Activated CD8-positive, alpha-beta memory T cell treated with anti-CD3 and anti-CD28 coated beads for 24 hours (primary cell): ENCODE data around the gene IGSF21.
"Not testable (repeated sequence)": the region's sequence is repeated elsewhere in the genome, so short reads cannot be mapped to it uniquely, and the experiment has no call there.

ENCODE experiments used
- DNase-seq: peaks from one replicate; pipeline ENCODE4 v3.0.0-alpha.2; 2020

IGSF21 gene

DNA sequence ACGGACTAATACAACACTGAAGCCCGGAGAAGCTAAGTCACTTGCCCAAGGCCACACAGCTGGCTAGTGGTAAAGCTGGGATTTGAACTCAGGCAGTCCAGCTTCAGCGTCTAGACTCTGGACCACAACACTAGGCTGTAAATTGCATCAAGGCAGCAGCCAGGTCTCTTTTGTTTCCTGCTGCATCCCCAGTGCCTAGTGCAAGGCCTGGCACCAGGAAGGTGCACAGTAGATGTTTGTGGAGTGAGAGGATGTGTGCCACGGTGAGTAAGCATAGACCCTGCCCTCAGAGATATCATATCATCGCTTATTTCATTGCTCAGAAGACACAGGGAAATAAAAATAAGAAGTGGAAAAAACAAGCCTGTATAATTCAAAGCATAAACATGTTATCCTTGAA, 40.9 kb downstream of the IGSF21 start:
- no peak for DNase-seq

- no peak for DNase-seq
Observed at GRCh38 chr1:18149027-18149641, 41.5 kb downstream of the IGSF21 start.

GRCh38 chr1:18151436-18152122, 44.0 kb downstream of the IGSF21 start:
- DNase-seq = no peak

- no peak for DNase-seq
Observed at GRCh38 chr1:18154430-18155194, 47.0 kb downstream of the IGSF21 start.

DNA sequence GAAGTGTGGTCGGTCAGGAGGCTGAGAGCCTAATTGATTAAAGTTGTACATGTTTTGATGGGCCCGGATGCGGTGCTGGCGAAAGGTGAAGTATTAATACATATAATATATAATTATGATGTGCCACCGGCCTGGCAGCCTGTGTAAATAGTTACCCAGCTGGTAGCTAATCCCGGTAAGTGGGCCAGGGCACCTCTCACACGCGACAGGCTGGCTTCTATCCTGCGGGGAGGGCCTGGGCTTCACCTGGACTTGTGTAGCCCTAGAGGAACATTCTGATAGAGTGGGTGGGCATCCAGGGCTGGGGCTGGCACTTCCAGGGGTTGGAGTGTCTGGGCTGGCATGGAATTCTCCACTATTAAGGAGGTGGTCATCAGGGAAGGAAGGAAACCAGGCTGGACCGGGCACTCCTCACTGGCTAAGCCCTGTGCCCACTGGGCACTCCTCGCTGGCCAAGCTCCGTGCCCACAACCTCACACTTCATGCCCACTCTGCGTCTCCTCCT, 48.3 kb downstream of the IGSF21 start:
- no peak for DNase-seq

DNA sequence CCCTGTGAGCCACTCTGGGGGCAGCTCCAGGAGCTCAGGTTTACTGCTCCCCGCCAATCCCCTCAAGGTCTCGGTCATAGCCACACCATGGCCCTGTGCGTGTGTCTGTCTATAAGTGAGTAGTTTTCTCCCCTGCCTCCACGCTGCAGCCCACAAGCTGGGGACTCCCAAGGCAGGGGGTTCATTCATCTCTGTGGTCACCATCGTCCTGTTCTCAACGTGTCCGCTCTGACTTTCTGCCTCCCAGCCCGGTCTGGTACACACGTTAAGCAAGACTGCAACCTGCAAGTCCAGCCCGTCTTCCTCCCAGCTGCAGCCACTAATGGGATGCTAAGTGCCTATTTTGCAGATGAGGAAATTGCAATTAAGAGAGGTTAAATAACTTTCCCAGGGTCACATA, 49.8 kb downstream of the IGSF21 start:
- no peak for DNase-seq

- DNase-seq = no peak
Observed at GRCh38 chr1:18157968-18158367, 50.4 kb downstream of the IGSF21 start.

DNA sequence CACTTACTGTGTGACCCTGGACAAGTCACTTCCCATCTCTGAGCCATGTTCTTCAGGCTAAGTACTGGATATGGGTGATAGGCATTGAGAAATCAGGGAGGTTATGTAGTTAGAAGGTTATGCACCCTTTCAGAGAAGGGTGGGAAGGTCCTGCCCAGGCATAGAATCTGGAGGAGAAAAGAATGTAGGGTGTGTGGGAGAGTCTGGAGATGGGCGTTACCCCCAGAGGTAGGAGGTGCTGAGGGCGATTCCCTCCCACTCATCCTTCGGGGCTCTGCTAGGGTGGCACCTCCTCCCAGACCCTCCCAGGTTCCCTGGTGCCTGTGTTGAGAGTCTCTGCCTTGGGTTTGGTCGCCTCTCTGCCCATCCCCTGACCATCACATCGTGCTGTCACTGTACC, 51.1 kb downstream of the IGSF21 start:
- DNase-seq = no peak

- DNase-seq = no peak
Observed at GRCh38 chr1:18160290-18160942, 52.8 kb downstream of the IGSF21 start.

GRCh38 chr1:18161690-18162089, 54.1 kb downstream of the IGSF21 start:
- DNase-seq = no peak

DNA sequence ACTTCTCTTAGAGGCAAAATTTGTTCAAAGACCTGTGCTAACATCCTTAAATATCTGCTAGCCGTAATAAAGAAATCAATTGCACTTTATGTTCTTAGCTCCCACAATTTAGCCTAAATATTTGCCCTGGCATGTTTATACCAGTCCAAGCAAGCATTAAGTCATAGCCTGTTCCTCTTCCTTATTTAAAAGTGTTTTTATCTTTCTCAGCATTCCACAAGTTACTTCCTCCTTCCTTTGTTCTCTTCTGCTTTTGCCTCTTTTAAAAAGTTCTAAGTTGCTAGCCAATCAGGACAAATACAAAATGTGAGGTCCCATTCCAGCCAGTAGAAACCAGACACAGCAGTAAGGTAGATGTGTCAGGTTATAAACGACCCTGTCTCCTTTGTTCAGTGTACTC, 58.0 kb downstream of the IGSF21 start:
- not testable (repeated sequence) for DNase-seq

- DNase-seq = no peak
Observed at GRCh38 chr1:18166341-18166740, 58.7 kb downstream of the IGSF21 start.

DNA sequence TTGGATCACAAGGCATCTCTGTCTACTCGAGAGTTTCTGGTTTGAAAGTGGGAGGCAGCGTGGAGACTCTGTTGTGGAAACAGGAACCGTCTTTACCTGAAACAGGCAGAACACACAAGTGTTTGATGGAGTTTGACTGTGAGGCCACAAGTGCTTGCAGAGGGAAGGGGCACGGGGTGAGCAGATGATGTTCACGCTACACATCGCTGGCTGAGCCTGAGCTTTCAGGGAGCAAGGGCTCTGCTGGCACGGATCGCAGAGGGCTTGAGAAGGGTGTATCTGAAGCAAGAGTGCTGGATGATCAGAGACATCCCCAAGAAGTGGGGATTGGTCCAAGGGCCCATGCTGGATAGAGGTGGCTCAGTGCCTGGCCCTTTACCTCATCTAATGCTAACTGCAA, 59.3 kb downstream of the IGSF21 start:
- no peak for DNase-seq

DNA sequence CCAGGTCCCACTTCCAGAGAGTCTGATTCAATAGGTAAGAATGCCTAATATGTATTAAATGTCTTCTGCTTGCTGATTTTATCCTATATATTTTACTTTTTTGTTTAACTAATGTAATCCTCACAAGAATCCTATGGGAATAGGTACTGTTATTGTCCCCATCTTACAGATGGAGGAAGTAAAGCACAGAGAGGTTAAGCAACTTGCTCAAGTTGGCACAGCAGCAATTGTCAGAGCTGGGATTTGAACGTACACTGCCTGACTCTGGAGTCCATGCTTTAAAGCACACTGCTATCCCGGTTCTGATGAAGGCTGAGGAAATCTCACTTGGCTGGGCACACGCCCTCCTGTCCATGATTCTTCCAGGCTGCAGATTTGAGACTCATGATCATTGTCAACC, 62.8 kb downstream of the IGSF21 start:
- DNase-seq = no peak

GRCh38 chr1:18174037-18174436, 66.4 kb downstream of the IGSF21 start:
- DNase-seq = no peak

DNA sequence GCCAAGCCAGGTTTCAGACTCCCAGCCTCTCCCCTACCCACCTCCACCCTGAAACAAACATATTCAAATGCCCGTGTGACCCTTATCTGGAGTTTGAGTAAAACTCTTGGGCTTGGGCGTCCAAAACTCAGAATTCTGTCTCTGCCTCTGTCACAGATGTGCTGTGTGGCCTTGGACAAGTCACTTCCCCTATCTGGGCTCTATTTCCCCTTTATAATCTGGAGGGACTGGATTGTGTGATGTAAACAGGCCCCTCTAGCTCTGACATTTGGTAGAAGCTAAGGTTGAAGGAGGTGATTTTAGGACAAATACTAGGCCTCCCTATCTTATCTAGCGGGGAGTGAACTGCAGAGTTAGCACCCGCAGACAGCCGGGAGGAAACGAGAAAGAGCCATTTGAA, 67.5 kb downstream of the IGSF21 start:
- no peak for DNase-seq

DNA sequence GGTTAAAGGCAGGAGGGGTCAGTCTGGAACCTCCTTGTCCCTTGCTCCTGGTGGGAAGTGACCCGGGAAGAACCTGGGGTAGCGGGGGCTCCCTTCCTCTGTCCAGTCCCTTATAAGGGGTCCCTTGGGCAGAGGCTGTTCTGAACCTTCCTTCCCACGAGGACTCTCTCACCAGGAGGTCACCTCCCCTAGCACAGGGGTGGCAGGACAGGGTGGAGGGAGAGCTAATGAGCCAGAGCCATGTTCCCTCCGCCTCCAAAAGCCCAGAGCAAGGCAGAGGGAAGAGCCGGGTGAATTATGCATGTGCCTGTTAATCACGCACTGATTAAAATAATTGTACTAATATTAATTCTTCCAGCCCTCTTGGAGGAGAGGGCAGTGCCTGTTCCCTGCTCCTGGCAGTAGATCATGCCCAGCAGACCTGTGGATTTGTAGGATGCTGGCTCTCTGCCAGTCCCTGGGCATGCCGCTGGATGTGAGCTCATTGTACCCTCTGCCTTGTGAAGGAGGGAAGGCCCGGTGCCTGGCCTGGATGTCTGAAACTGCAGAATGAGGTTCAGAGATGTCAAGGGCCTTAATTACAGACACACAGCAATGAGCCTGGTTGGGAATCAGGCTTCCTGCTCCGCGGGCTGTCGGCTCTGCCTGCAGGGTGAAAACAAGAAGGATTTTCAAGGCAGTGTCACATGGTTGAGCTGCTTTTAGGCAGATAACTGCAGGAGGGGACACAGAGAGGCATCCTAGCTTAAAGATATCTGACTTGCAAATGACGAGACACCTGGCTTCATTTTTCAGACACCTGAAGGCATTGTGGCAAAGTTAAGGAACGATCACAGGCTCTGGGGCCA, 68.2 kb downstream of the IGSF21 start:
- no peak for DNase-seq

- no peak for DNase-seq
Observed at GRCh38 chr1:18176619-18177018, 69.0 kb downstream of the IGSF21 start.

- no peak for DNase-seq
Observed at GRCh38 chr1:18178111-18178510, 70.5 kb downstream of the IGSF21 start.

DNA sequence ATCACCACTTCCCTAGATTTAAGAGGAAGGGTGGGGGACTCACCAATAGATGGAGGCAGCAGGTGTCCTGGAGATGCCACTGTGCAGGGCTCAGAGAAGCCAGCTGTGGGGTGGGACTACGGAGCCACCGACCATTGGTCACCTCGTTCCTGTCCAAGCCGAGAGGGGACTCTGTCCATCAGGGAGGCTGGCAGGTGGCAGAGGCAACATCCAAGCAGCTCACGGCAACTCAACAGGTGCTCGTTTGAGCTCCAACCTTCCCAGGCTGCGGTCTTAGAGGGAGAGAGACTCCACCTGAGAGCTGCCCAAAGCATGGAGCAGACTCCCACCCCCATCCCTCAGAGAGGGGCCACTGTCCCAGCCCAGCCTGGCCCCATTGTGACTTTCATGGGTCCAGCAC, 71.4 kb downstream of the IGSF21 start:
- no peak for DNase-seq

GRCh38 chr1:18182398-18183160, 75.0 kb downstream of the IGSF21 start:
- DNase-seq = no peak

DNA sequence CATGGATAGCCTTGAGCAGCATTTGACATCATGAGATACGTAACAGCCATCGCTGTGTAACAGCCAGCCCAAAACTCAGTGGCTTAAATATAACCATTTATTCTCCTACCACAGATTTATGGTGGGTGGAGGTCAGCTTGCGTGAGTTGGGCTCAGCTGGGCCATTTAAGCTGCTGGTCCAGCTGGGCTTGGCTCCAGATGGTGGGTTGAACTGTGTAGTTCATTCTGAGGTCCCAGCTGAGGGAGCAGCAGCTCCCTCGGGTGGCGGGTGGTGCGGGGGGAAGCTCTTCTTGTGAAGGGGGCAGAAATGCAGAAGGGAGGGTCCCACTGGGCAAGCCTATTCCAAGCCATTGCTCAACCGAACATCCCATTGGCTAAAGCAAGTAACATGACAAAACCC, 75.9 kb downstream of the IGSF21 start:
- DNase-seq = no peak
